LoVo (cell line): ENCODE data around the gene COL23A1.
"Not testable (repeated sequence)": the region's sequence is repeated elsewhere in the genome, so short reads cannot be mapped to it uniquely, and the experiment has no call there.

Experiments
- DNase-seq: peaks from one replicate; pipeline ENCODE4 v3.0.0-alpha.2; 2016; ENCODE audit warnings: low spot score

The COL23A1 gene

DNA sequence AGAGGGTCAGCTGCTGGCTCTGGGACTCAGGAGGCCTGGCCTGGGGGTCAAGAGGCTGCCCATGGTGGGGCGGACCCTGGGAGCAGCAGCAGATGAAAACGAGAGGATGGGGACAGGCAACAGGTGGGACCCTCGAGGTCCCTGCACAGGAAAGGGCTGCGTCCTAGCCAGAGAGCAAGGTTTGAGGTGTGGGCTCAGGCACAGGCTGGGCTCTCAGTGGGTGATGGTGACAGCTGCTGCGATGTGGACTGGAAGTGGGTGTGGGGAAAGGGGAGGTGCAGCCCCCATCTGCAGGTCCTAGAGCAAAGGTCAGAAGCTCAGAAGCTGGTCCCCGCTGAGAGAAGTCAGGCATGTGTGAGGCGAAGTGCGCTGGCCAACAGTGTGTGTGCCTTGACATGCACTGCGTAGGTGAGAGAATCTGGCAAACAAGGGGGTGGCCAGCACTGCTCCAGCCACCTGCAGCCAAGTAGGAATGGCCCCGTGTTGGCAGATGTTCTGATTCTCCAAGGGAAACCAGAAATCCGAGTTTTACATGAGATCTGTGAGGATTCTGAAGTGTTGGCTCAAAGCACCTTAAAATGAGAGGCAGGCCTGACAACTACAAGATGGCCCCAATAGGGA lies 85.7 kb downstream of the COL23A1 start:
- DNase-seq: no peak

DNA sequence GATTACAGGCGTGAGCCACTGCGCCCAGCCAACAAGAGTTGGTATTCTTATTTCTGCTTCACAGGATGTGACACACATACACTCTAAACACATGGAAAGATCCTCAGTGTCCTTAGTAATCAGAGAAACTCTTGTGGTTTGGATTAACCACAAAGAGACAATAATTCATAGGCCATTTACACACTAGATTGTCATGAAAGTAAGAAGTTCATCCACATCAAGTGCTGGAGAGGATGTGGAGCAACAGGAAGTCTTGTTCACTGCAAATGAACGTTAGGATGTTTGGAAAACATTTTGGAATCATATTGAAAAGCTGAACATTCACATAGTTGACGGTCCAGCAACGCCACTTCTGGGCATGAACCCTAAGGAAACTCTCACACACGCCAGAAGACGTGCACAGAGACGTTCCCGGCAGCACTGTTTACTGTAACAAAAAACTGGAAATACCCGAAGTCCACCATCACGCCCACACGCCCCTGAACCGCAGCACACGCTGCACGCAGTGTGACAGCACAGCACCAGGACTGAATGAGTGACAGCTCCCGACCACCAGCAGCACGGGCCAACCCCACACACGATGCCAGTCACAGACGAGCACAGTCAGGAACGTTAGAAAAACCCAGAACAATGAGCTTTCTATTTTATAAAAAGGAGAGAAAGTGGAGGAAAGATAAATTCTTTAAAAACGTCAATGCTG lies 87.6 kb downstream of the COL23A1 start:
- DNase-seq: no peak

DNA sequence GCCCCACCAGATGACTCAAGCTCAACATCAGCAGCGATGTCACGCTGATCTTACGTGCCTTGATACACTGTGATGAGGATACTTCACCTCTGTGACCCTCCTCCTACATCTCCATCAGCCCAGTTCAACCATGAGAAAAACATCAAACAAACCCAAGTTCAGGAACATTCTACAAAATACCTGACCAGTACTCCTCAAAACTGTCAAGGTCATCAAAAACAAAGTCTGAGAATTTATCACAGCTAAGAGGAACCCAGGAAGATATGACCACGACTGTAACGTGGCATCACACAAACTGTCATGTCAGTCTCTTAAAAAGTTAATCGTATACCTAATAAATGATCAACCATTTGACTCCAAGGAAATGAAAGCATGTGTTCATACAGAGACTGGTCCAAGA lies 90.8 kb downstream of the COL23A1 start:
- DNase-seq: no peak

DNA sequence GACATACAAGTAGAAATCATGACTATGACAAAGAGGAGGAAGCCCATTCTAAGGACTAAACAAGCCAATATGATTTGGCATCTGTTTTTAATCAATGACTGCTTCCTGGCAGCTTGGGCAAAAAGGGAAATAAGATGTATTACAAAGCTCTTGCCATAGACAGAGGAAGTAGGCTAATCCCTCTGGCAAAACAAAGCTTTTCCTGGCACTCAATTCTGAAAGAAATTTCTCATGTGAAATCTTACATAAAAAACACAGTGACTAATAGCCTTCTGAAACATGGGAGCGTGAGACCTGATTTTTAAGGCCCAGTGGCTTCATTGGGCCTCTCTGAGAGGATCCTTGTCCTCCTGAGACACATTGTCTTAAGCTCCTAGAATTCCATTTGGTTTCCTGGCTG lies 93.6 kb downstream of the COL23A1 start:
- DNase-seq: no peak

DNA sequence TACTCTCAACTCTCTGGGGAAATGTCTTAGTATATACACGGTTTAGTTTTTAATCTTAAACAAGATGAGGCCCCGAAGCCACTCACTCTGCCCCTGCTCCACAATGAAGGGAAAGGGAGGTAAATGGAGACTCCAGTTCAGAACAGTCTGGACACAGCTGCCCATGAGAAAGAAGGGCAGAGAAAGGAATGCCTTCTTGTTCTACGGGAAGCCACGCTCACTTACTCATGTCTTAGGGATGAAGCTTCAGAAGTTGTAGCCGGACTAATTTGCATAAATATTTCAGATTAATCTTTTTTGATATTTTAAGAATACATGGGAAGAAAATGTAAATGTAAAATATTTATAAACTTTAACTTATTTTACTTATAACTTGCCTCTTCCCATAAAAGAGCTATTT lies 94.0 kb downstream of the COL23A1 start:
- DNase-seq: no peak

DNA sequence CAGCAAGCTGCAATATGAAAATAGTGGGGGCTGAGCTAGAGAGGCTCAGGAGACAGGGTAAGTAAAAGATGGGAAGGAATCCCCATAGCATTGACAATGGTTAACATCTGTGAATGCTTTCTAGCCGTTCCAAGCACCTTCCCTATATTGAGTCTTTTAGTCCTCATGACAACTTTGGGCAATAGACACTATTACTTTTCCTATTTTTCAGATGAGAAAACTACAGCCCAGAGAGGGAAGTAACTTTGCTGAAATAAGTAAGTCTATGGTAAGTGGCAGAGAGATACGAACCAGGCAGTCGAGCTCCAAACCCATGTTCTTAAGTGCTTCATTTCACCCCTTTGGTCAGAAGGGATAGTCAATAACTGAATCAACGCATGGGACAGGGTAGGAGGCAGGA lies 94.5 kb downstream of the COL23A1 start:
- DNase-seq: no peak

DNA sequence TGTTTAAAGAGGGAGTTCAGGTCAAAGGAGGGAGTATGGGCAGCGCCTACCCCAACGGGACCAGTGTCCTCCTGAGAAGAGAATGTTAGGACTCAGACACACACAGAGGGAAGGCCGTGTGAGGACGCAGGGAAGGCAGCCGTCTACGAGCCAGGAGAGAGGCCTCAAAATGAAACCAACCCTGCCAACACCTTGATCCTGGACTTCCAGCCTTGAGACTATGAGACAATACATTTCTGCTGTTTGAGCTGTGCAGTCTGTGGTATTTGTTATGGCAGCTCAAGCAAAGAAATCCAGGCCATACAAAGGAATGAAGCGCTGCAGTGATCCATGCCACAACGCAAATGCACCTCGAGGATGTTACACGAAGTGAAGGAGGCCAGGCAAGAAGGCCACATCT lies 97.9 kb downstream of the COL23A1 start:
- no peak for DNase-seq

DNA sequence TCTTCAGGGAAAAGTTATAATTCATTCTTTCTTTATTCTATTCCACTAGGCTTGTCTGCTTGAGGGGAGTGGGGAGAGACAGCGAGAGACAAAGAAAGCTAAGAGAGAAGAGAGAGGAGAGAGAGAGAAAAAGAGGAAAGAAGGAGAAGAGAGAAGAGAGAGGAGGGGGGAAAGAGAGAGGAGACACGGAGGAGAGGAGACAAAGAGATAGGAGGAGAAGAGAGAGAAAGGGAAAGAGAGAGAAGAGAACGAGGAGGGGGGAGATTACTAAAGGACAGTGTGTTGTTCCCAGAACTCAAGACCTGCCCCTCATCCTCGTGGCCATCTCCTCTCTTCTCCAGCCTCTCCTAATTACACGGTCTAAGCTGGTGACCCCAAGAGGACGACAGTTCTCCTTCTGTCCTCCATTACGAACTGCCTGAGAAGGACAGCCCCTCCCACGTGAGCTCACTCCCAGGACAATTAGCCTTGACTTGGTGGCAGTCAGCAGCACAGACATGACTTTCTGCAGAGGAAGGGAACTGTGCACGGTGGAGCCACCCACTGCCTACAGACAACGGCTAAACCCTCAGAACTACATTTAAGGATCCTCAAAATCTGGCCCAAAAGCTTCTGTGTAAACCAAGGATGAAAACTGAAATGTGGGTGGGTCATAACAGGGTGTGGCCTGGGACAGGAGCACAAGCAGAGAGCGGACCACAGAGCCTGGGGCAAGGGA lies 99.1 kb downstream of the COL23A1 start:
- DNase-seq: no peak

DNA sequence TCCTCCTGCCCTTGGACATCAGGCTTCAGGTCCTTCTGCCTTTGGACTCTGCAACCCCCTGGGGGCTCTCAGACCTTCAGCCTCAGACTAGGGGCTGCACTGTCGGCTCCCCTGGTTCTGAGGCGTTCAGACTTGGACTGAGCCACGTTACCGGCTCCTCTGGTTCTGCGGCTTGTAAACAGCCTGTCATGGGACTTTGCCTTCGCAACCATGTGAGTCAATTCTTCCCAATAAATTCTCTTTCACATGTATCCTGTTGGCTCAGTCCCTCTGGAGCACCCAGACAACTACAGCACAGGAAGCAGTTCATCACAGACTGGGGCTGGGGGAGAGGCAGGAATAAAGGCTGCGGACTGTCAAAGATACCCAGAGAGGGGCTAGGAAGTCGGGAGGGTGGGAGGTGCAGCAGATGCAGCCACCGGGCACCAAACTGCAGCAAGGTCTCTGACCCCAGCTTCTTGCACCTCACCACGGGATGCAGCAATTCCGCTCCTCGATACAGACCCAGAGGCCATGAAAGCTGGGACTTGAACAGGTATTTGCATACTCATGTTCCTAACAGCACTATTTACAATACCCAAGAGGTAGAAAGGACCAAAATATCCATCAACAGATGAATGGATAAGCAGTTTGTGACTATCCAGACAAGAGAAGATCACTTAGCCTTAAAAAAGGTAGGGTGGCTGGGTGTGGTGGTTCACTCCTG lies 100.8 kb downstream of the COL23A1 start:
- no peak for DNase-seq

DNA sequence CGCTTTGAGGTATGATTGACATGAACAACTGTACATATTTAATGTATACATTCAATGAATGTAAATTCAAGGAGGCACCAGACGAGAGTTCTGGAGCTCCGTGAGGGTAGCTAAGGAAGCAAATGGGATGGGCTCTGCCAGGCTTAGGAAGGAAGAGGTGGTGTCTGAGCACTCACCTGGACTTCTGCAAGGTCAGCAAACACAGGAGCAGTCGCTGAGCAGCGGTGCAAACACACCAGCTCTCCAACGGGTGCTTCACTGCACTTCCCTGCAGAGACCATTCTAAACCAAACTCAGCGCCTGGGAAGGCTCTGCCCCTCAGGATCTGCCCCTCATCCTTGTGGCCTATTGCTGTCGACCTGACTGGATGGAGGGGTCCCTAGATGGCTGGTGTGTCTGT lies 101.5 kb downstream of the COL23A1 start:
- DNase-seq: no peak

DNA sequence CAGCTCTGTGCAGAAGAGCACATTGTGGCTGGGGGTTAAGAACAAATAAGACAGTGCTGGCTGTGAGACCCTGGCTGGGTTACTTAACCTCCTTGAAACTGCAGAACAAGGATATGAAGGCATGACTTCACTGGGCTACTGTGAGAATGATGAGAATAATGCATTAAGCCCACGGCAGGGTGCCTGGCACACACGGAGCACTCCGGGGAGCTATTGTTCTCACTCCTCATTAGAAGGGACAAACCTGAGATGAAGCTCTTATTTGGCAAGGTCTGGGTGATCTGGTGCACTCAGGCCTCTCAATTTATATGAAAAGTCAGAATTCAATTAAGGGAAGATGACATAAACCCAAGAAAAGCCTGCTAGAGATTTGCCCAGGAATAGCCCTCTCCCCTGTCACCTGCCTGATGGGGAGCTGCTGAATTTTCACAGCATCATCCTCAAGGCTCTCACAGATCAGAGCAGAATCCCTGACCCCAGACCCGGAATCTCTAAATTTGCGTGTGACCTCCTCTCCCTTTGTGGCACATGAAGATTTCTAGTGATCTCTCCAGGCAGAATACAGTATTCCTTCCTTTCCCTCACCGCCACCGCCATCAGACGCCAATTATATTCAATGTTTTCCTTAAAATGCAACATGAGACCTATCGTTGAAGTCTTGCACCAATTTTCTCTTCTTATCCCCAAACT lies 102.1 kb downstream of the COL23A1 start:
- DNase-seq: no peak

DNA sequence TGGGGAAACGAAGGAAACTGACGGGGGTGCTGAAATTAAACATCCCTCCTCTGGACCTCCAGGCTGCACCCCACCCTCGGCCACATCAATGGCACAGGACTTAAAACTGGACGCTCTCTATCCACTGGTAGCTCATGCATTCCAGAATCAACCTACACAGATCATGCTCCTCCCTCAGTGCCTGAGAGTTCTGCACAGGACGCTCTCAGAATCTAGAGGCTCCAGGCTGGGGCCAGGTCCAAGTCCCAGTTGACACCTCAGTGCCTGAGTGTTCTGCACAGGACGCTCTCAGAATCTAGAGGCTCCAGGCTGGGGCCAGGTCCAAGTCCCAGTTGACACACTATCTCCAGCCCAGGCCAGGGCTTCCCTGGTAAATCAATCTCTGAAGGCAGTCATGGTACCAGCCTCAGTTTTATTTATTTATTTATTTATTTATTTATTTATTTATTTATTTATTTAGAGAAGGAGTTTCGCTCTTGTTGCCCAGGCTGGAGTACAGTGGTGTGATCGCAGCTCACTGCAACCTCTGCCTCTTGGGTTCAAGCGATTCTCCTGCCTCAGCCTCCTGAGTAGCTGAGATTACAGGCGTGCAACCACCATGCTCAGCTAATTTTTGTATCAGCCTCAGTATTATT lies 103.2 kb downstream of the COL23A1 start:
- DNase-seq: not testable (repeated sequence)

DNA sequence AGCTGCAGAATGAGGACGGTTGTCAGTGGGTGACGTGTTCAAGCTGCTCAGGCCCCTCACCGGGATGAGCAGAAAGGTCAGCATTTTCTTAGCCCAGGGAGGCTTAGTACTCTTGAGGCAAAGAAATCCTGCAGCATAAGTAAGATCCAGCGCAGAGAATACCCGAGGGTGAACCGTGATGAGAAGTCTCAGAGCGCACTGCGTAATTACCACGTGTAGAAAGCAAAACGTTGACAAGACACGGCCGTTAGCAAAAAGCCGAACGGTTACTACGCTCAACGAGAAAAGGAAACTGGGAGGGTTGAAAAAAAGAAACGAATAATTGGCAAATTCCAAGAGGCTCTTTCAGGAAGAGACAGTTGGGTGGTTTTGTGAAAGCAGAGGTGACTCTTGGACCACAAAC lies 104.0 kb downstream of the COL23A1 start:
- no peak for DNase-seq

DNA sequence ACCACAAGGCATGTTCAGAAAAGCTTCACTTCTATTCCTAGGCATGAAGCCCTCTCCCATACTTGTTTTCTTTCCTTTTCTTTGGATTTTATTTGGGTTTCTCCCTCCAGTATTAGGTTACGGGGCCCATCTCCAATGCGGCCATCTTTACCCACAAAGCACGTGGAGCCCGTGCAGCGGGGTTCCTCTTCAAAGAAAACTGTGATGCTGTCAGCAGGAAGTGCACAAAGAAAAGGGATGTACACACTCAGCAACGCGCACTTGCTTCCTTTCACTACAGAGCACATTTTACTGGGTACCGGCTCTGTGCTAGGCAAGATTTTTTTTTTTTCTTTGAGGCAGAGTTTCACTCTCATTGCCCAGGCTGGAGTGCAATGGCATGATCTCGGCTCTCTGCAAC lies 106.6 kb downstream of the COL23A1 start:
- no peak for DNase-seq

DNA sequence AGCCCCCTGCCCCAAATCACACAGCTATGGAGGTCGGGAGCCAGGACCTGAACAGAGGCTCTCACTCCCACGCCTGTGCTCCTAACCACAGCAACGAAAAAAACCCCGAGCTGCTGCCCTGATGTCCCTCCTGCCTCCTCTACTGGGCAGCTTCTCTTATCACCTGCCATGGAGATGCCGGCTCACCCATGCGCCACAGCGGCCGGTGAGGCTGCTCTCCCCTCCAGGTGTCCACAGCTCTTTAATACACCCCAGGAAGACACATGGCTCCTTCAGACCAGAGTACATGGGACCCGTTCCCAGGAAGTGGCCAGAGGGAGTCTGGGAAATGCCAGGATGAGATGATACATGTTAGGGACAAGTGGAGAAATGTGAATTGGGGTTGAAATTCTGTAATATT lies 110.9 kb downstream of the COL23A1 start:
- no peak for DNase-seq

DNA sequence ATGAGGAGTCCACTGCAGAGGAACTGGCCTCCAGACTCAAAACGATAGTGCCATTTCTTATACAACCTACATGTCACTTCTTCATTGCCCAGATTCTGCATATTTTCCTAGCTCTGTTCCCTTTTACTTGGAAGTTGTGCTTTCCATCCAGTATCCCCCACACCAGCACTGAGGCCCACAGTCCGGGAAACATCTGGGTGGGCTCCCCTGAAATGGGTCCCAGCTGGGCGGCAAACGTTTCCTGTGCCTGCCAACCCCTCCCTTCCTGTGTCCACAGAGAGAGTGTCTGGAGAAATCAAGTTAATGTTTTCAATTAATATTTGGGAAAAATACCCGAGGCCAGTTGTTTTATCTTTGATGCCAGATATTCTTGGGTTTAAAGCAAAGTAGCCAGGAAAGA lies 111.8 kb downstream of the COL23A1 start:
- no peak for DNase-seq

DNA sequence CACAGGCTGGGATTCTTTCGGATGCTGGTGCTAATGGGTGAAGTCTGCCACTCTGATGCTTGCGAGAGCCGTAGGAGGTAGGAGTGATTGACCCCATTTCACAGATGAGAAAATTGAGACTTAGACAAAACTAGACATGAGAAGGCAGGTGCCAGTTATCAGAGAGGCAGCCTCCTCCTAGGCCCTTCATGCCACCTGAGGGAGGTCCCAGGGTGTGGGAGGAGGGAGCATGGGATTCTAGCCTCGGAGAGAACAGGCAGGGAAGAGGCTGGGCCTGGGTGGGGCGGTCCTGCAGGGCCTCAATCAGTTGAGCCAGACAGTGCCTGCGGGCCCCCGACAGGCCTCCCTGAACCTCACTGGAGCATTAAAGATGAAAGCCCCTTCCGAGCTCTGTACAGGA lies 112.4 kb downstream of the COL23A1 start:
- no peak for DNase-seq

DNA sequence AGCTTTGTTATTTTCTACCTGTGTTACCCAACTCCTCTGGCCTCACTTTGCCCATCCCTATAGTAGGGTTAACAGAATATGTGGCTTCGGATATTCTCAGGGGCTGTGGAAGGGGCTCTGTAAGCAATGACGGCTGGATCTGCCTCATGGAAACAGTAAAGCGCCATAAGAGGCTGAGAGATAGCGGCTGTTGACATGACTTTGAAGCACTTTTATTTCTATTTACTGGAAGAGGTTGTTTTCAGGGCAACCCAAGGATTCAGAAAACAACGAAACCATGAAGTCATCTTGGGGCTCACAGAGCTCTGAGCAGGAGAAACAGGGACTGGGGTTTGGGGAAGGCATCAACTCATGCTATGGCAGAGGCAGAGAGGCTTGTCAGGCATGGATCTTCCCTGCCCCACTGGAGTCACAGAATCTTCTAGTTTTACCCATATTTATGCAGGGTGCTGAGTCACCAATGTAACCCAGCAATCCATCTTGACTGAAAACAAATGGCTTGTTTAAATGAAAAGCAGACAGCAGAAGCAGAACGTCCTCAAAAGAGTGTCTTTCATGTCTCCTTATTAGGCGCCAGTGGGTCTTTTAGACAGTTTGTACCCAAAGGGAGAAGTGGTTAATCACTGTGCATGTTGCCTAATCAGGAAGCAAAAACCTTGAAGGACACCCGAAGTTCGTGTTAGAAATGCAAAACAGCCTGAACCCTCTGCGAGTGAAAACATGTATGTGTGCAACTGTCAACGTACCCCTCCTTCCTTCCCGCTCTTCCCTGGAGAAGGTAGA lies 113.0 kb downstream of the COL23A1 start:
- no peak for DNase-seq

DNA sequence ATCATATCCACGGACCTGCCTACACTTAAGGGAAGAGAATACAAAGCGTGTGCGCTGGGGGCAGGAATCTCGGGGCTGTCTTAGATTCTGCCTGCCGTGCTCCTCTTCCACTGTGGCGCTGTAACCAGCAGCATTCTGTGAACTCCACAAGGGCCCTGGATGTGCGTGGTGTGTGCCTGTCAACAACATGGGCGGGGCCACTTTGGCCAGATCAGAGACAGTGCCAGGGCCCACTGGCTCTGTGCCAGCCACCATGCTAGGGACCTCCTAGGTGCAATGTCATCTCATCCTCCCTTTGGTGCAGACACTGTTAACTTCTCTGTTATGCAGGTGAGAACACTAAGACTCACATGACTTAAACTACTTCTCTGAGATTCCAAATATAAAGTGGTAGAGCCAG lies 113.7 kb downstream of the COL23A1 start:
- no peak for DNase-seq

DNA sequence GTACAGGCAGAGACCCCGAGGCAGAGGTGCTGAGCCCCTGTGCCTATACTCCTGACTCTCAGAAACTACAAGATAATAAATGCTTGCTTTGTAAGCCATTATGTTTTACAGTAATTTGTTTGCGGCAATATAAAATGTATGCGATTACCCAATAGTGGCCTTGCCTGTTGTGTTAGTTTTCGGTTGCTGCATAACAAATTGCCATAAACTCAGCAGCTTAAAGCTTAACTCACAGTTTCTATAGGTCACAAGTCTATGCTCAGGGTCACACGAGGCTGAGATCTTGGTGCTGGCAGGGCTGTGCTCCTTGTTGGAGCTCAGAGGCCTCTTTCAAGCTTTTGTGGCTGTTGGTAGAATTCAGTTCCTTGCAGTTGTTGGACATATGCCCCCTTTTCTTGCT lies 114.8 kb downstream of the COL23A1 start:
- no peak for DNase-seq
